HEK293T (cell line): ENCODE results near the gene SRGAP1.

Experiments used
- CTCF ChIA-PET: fragments of 350-600 bp; formaldehyde crosslinking; extraction: SDS; loops from one replicate; lab custom pipeline; 2021; ENCODE audit warnings: antibody characterized with exemption, inconsistent platforms; lab: Yijun Ruan, JAX
- POLR2A ChIA-PET: fragments of 350-600 bp; formaldehyde crosslinking; extraction: SDS; loops from one replicate; lab custom pipeline; 2020; ENCODE audit warnings: antibody characterized with exemption, inconsistent platforms; lab: Yijun Ruan, JAX
- DNase-seq: peaks from one replicate; pipeline ENCODE4 v3.0.0; 2012; ENCODE audit warnings: mixed read lengths; ENCODE audit errors: extremely low spot score
- ARNT ChIP-seq: fragments of 450-650 bp; IDR thresholded peaks from 2 replicates; pipeline ENCODE4 v1.6.1; 2017; ENCODE audit warnings: mild to moderate bottlenecking
- CTBP1 ChIP-seq: fragments of 450-650 bp; IDR thresholded peaks from 2 replicates; pipeline ENCODE4 v1.6.1; 2016; ENCODE audit warnings: borderline replicate concordance
- ELF4 ChIP-seq: fragments of 450-650 bp; IDR thresholded peaks from 2 replicates; pipeline ENCODE4 v1.6.1; 2017; ENCODE audit warnings: antibody characterized with exemption
- FOXA1 ChIP-seq: fragments of 450-650 bp; IDR thresholded peaks from 2 replicates; pipeline ENCODE4 v1.6.1; 2016; ENCODE audit warnings: mild to moderate bottlenecking
- FOXK2 ChIP-seq: fragments of 450-650 bp; IDR thresholded peaks from 2 replicates; pipeline ENCODE4 v1.6.1; 2016; ENCODE audit warnings: mild to moderate bottlenecking
- FOXM1 ChIP-seq: fragments of 450-650 bp; IDR thresholded peaks from 2 replicates; pipeline ENCODE4 v1.6.1; 2017; ENCODE audit warnings: mild to moderate bottlenecking, borderline replicate concordance
- HDGF ChIP-seq: fragments of 450-650 bp; IDR thresholded peaks from 2 replicates; pipeline ENCODE4 v1.6.1; 2017; ENCODE audit warnings: antibody characterized with exemption, borderline replicate concordance
- L3MBTL2 ChIP-seq: fragments of 450-650 bp; conservative IDR thresholded peaks from 2 replicates; pipeline ENCODE4 v1.6.1; 2016; ENCODE audit warnings: mild to moderate bottlenecking
- LEF1 ChIP-seq: fragments of 450-650 bp; IDR thresholded peaks from 2 replicates; pipeline ENCODE4 v1.6.1; 2017; ENCODE audit warnings: mild to moderate bottlenecking, borderline replicate concordance
- NFRKB ChIP-seq: fragments of 450-650 bp; IDR thresholded peaks from 2 replicates; pipeline ENCODE4 v1.6.1; 2016; ENCODE audit warnings: mild to moderate bottlenecking, moderate library complexity
- PKNOX1 ChIP-seq: fragments of 450-650 bp; IDR thresholded peaks from 2 replicates; pipeline ENCODE4 v1.6.1; 2016
- SP1 ChIP-seq: fragments of 450-650 bp; IDR thresholded peaks from 2 replicates; pipeline ENCODE4 v1.6.1; 2017
- SUZ12 ChIP-seq: fragments of 450-650 bp; IDR thresholded peaks from 2 replicates; pipeline ENCODE4 v1.6.1; 2016; ENCODE audit warnings: mild to moderate bottlenecking
- TARDBP ChIP-seq: fragments of 450-650 bp; IDR thresholded peaks from 2 replicates; pipeline ENCODE4 v1.6.1; 2016
- ZNF384 ChIP-seq: fragments of 450-650 bp; IDR thresholded peaks from 2 replicates; pipeline ENCODE4 v1.6.1; 2016

SRGAP1 gene

DNA sequence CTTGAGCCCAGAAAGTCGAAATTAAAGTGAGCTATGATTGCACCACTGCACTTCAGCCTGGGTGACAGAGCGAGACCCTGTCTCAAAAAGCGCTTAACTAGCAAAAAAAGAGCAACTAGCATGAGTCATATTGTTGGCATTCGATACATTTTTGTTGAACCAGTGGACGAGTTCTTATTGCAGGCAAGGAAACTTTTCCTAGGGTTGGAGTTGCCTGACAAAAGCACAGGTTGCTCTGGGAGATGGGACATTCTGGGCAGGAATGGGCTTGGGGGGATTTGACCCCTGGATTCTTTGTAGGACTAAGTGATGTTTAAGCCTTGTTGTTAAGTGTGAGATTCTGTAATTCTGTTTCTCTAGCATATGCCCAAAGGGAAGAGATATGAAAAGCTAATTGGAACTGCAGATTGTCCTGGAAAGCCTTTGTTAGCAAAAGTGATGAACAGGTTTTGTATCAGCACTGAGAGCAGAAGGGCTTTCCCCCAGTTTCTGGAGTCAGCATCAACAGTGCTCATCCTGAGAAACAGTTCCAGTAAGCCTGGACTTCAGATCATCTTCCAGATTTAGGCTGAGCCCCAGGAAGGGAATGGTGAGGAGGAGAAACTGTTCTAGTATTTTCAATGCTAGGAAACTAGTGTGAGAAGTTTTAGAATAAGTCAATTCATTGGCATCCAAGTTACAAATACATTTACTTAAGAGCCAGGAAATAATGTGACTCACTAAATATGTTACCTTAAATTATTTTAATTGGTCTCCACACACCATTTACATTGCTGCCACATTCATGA lies 123.1 kb downstream of the SRGAP1 start:
- DNase-seq: no peak
- CTCF ChIA-PET: interaction anchor here (0.6 kb wide), 1 partner anchor 124 kb away, joined by 3 read pairs; no protein-coding TSS in a partner anchor
- POLR2A ChIA-PET: no interaction called here
- TF ChIP-seq TARDBP (no peak), ELF4 (no peak), FOXK2 (no peak), FOXM1 (no peak), FOXA1 (no peak), LEF1 (no peak), CTBP1 (no peak), ARNT (no peak), SP1 (no peak), L3MBTL2 (no peak)

DNA sequence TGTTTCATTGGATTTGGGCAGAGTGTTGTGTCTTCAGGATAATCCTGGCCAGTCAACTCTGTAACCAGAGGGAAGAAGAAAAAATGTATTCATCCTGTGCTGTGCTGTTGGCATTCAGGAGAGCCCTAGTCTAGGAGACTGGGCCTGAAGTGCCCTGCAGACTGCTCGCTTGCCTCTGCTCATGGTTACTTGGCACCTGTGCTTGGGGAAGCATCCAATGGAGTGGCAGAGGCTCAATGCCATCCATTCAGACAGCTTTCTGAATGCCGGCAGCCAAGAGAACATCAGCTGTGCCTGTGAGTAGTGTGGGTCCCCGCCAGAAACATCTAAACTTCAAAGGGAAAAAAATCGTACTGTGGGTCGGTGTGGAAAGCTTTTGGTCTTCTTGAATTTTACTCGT lies 124.2 kb downstream of the SRGAP1 start:
- TF ChIP-seq TARDBP (no peak), LEF1 (no peak), SUZ12 (no peak), FOXK2 (no peak), NFRKB (no peak)
- ChIA-PET CTCF (no interaction called here), POLR2A (no interaction called here)
- no peak for DNase-seq

- ChIA-PET CTCF (no interaction called here), POLR2A (no interaction called here)
- no peak for DNase-seq
- TF ChIP-seq LEF1: no peak
- TF ChIP-seq NFRKB: no peak
- TF ChIP-seq SP1: no peak
- TF ChIP-seq FOXK2: no peak
- TF ChIP-seq ELF4: no peak
- TF ChIP-seq SUZ12: no peak
These were observed 132.4 kb downstream of the SRGAP1 start for GRCh38 chr12:63976902-63977395.

GRCh38 chr12:63977441-63977840 lies 132.9 kb downstream of the SRGAP1 start:
- POLR2A ChIA-PET: no interaction called here
- TF ChIP-seq LEF1: no peak
- no peak for TF ChIP-seq SP1
- no peak for TF ChIP-seq PKNOX1
- no peak for TF ChIP-seq CTBP1

GRCh38 chr12:63978519-63978918 lies 134.0 kb downstream of the SRGAP1 start:
- no peak for DNase-seq
- ChIA-PET CTCF (no interaction called here), POLR2A (no interaction called here)
- TF ChIP-seq TARDBP (no peak), FOXK2 (no peak), CTBP1 (no peak), ARNT (no peak), PKNOX1 (no peak), L3MBTL2 (no peak), SUZ12 (no peak), NFRKB (no peak), ZNF384 (no peak), SP1 (no peak)

More at GRCh38 chr12:63977441-63977840, 132.9 kb downstream of the SRGAP1 start:
- DNase-seq: no peak
- CTCF ChIA-PET: no interaction called here

DNA sequence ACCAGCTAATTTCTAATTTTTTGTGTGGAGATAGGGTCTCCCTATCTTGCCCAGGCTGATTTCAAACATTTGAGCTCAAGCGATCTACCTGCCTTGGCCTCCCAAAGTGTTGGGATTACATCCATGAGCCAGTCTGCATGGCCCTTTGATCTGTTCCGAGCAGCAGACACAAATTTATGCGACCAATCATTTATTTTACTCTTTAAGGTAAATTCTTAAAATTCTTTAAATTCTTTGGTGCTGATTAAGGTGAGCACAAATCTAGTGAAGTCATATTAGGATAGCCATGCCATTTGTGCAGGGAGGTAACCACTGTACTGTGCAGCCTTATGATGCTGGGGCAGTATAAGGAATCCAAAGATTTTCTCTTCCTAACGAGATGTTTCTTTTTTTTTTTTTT lies 135.7 kb downstream of the SRGAP1 start:
- ChIA-PET POLR2A (no interaction called here), CTCF (interaction anchor here (0.7 kb wide), 1 partner anchor 209 kb away, joined by 3 read pairs; no protein-coding TSS in a partner anchor)
- DNase-seq: no peak
- TF ChIP-seq FOXA1 (no peak), ARNT (no peak), PKNOX1 (no peak), SUZ12 (no peak)

DNA sequence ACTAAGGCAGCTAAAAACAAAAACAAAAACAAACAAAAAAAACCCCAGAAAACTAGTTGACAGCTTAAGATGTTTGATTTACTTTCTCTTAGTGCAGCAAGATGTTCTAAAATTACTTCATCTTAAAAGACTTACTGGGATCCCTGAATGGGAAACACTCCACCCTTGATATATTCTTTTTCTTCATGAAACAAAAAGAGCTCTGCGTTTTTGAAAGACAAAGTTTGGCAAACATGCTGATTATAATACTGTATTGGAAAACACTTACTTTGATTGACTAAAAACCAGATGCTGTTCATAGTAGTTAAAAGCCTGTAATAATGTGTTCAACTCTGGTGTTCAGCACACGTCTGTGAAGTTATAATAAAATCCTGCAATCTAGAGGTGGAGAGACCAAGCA lies 136.8 kb downstream of the SRGAP1 start:
- no peak for DNase-seq
- CTCF ChIA-PET: no interaction called here
- TF ChIP-seq TARDBP (no peak), HDGF (no peak), SP1 (no peak), ELF4 (no peak)
- POLR2A ChIA-PET: no interaction called here
